HG02588 (cell line): ENCODE data around the gene S1PR1.

ENCODE experiments used
- ATAC-seq: cut with Tn5 transposase; IDR thresholded peaks from one replicate; pipeline ENCODE4 v1.9.1; 2021; ENCODE audit warnings: mild to moderate bottlenecking, moderate library complexity; ENCODE audit not compliant: unreplicated experiment

Gene S1PR1

GRCh38 chr1:101278238-101278637 lies 41.4 kb downstream of the S1PR1 start:
- ATAC-seq, result no peak

- no peak for ATAC-seq
Observed at GRCh38 chr1:101278845-101279244, 42.0 kb downstream of the S1PR1 start.

- no peak for ATAC-seq
Observed at GRCh38 chr1:101280049-101280592, 43.3 kb downstream of the S1PR1 start.

GRCh38 chr1:101280942-101281654 lies 44.3 kb downstream of the S1PR1 start:
- no peak for ATAC-seq

- no peak for ATAC-seq
Observed at GRCh38 chr1:101281751-101282150, 44.9 kb downstream of the S1PR1 start.

GRCh38 chr1:101282314-101283038 lies 45.7 kb downstream of the S1PR1 start:
- no peak for ATAC-seq

- ATAC-seq, result no peak
Observed at GRCh38 chr1:101283443-101283842, 46.6 kb downstream of the S1PR1 start.

- ATAC-seq, result no peak
Observed at GRCh38 chr1:101284021-101284420, 47.2 kb downstream of the S1PR1 start.

GRCh38 chr1:101284622-101285218 lies 47.9 kb downstream of the S1PR1 start:
- ATAC-seq, result no peak

- no peak for ATAC-seq
Observed at GRCh38 chr1:101285922-101286570, 49.2 kb downstream of the S1PR1 start.

GRCh38 chr1:101288491-101288944 lies 51.7 kb downstream of the S1PR1 start:
- ATAC-seq, result peak; percentile 54

GRCh38 chr1:101290119-101290921 lies 53.5 kb downstream of the S1PR1 start:
- ATAC-seq, result no peak
